Measurements from ENCODE around the gene PHF21B. TPM values are rescaled to one million over a fixed set of nuclear protein-coding genes. Genes with fewer than 3 reads are reported as not detected.

Gene PHF21B
- total and polyA plus RNA-seq, 2 donors: 0.52 to 0.82 TPM

GRCh38 chr22:44838316-44839016 lies 171.3 kb downstream of the PHF21B start:
- no peak overlapping the region for H3K4me3 ChIP-seq (ENCODE audit: low read length in 2 of 2)
- no peaks in the 10 kb centered on the region for H3K4me1 ChIP-seq (ENCODE audit: control insufficient read depth in 2 of 2, insufficient read depth in 2 of 2, low read length in 2 of 2)
- H3K36me3 ChIP-seq (ENCODE audit: control insufficient read depth in 2 of 2, insufficient read depth in 2 of 2, low read length in 1 of 2): no peaks in the 10 kb centered on the region
- no peak overlapping the region for H3K27ac ChIP-seq (ENCODE audit: low read depth in 1 of 2, low read length in 1 of 2)
- H3K27me3 ChIP-seq (ENCODE audit: control insufficient read depth in 2 of 2, insufficient read depth in 1 of 2, low read length in 1 of 2): peaks cover 0 to 2% of the 10 kb centered on the region in 2 donors
- peaks cover 0 to 1% of the 10 kb centered on the region in 2 donors for H3K9me3 ChIP-seq (ENCODE audit: control insufficient read depth in 2 of 2, insufficient read depth in 1 of 2, low read length in 1 of 2)
- no peak for DNase-seq (ENCODE audit: low read depth in 6 of 9, low spot score in 9 of 9)
- WGBS: 94% methylated on average over 16 of the region's 16 CpGs

- H3K4me3 ChIP-seq (ENCODE audit: low read length in 2 of 2): no peak overlapping the region
- no peaks in the 10 kb centered on the region for H3K4me1 ChIP-seq (ENCODE audit: control insufficient read depth in 2 of 2, insufficient read depth in 2 of 2, low read length in 2 of 2)
- DNase-seq (ENCODE audit: low read depth in 6 of 9, low spot score in 9 of 9): no peak
- WGBS: 84% methylated on average over 15 of the region's 15 CpGs
- H3K9me3 ChIP-seq (ENCODE audit: control insufficient read depth in 2 of 2, insufficient read depth in 1 of 2, low read length in 1 of 2): peaks cover 0 to 1% of the 10 kb centered on the region in 2 donors
- no peaks in the 10 kb centered on the region for H3K36me3 ChIP-seq (ENCODE audit: control insufficient read depth in 2 of 2, insufficient read depth in 2 of 2, low read length in 1 of 2)
- no peak overlapping the region for H3K27ac ChIP-seq (ENCODE audit: low read depth in 1 of 2, low read length in 1 of 2)
- H3K27me3 ChIP-seq (ENCODE audit: control insufficient read depth in 2 of 2, insufficient read depth in 1 of 2, low read length in 1 of 2): peaks cover 0 to 2% of the 10 kb centered on the region in 2 donors
These were observed 172.3 kb downstream of the PHF21B start for GRCh38 chr22:44837481-44837880.

- Histone ChIP-seq H3K27ac (ENCODE audit: low read depth in 1 of 2, low read length in 1 of 2) (no peak overlapping the region), H3K4me1 (ENCODE audit: control insufficient read depth in 2 of 2, insufficient read depth in 2 of 2, low read length in 2 of 2) (no peaks in the 10 kb centered on the region), H3K4me3 (ENCODE audit: low read length in 2 of 2) (no peak overlapping the region), H3K27me3 (ENCODE audit: control insufficient read depth in 2 of 2, insufficient read depth in 1 of 2, low read length in 1 of 2) (no peaks in the 10 kb centered on the region), H3K36me3 (ENCODE audit: control insufficient read depth in 2 of 2, insufficient read depth in 2 of 2, low read length in 1 of 2) (no peaks in the 10 kb centered on the region), H3K9me3 (ENCODE audit: control insufficient read depth in 2 of 2, insufficient read depth in 1 of 2, low read length in 1 of 2) (no peaks in the 10 kb centered on the region)
- DNase-seq (ENCODE audit: low read depth in 6 of 9, low spot score in 9 of 9): no peak
These were observed 175.7 kb downstream of the PHF21B start for GRCh38 chr22:44834065-44834464.

GRCh38 chr22:44831885-44832284 lies 177.9 kb downstream of the PHF21B start:
- no peak overlapping the region for H3K4me3 ChIP-seq (ENCODE audit: low read length in 2 of 2)
- no peaks in the 10 kb centered on the region for H3K4me1 ChIP-seq (ENCODE audit: control insufficient read depth in 2 of 2, insufficient read depth in 2 of 2, low read length in 2 of 2)
- DNase-seq (ENCODE audit: low read depth in 6 of 9, low spot score in 9 of 9): no peak
- no peaks in the 10 kb centered on the region for H3K36me3 ChIP-seq (ENCODE audit: control insufficient read depth in 2 of 2, insufficient read depth in 2 of 2, low read length in 1 of 2)
- WGBS: 85% methylated on average over 1 of the region's 1 CpG
- peaks cover 0 to 2% of the 10 kb centered on the region in 2 donors for H3K27me3 ChIP-seq (ENCODE audit: control insufficient read depth in 2 of 2, insufficient read depth in 1 of 2, low read length in 1 of 2)
- H3K27ac ChIP-seq (ENCODE audit: low read depth in 1 of 2, low read length in 1 of 2): no peak overlapping the region
- H3K9me3 ChIP-seq (ENCODE audit: control insufficient read depth in 2 of 2, insufficient read depth in 1 of 2, low read length in 1 of 2): no peaks in the 10 kb centered on the region

Other genes with a start within 250 kb of the PHF21B start
- 70.1 TPM for gene NUP50, start 153.9 kb upstream of the PHF21B start, total RNA-seq
- 40.6 TPM for gene NUP50, start 153.9 kb upstream of the PHF21B start, polyA plus RNA-seq
- 32.4 TPM for gene KIAA0930, start 230.9 kb upstream of the PHF21B start, total RNA-seq
- 32.4 TPM for gene KIAA0930, start 230.9 kb upstream of the PHF21B start, polyA plus RNA-seq

Data from thymus (tissue), 11 donors.